T47D (cell line): ENCODE measurements around the gene MTMR10.

ENCODE experiments used
- DNase-seq, 2 experiments: peaks; one replicate each; pipeline versions ENCODE4 v3.0.0 to v3.0.0-alpha.2; 2011 to 2012; ENCODE audit warnings: low read depth in 1 of 2, low spot score in 1 of 2
- JUND ChIP-seq: IDR thresholded peaks from 2 replicates; pipeline ENCODE4 v1.6.1; 2012; ENCODE audit warnings: low read depth
- in situ Hi-C: cut with HindIII; loops from 2 replicates; pipeline ENCODE4 v1.10.0; 2016; ENCODE audit warnings: low sequenced_read_pairs, low pct_unique_long_range_greater_than_20kb

The MTMR10 gene

GRCh38 chr15:30969724-30970123 is 21.7 kb downstream of the MTMR10 start:
- TF ChIP-seq JUND: no peak
- no peak for DNase-seq
- in situ Hi-C loops: no loop called here

GRCh38 chr15:30963681-30964080 is 27.7 kb downstream of the MTMR10 start:
- in situ Hi-C loops: no loop called here
- no peak for DNase-seq
- no peak for TF ChIP-seq JUND

- in situ Hi-C loops: no loop called here
- TF ChIP-seq JUND: no peak
- DNase-seq: no peak
Measured at GRCh38 chr15:30962659-30963058, 28.8 kb downstream of the MTMR10 start.

- TF ChIP-seq JUND: no peak
- DNase-seq: no peak
- in situ Hi-C loops: no loop called here
Measured at GRCh38 chr15:30962079-30962478, 29.3 kb downstream of the MTMR10 start.

GRCh38 chr15:30958219-30958618 is 33.2 kb downstream of the MTMR10 start:
- in situ Hi-C loops: no loop called here
- no peak for TF ChIP-seq JUND

GRCh38 chr15:30956216-30957124 is 35.0 kb downstream of the MTMR10 start:
- in situ Hi-C loops: no loop called here
- no peak for TF ChIP-seq JUND
- no peak for DNase-seq

More at GRCh38 chr15:30958219-30958618, 33.2 kb downstream of the MTMR10 start:
- DNase-seq: no peak

GRCh38 chr15:30954674-30955073 is 36.8 kb downstream of the MTMR10 start:
- no peak for DNase-seq
- in situ Hi-C loops: no loop called here
- no peak for TF ChIP-seq JUND

GRCh38 chr15:30953731-30954378 is 37.6 kb downstream of the MTMR10 start:
- DNase-seq: no peak
- TF ChIP-seq JUND: no peak
- in situ Hi-C loops: no loop called here

GRCh38 chr15:30953183-30953582 is 38.2 kb downstream of the MTMR10 start:
- no peak for DNase-seq
- no peak for TF ChIP-seq JUND
- in situ Hi-C loops: no loop called here

- no peak for TF ChIP-seq JUND
- in situ Hi-C loops: no loop called here
- DNase-seq: no peak
Measured at GRCh38 chr15:30943654-30944335, 47.6 kb downstream of the MTMR10 start.

- in situ Hi-C loops: no loop called here
- no peak for DNase-seq
- TF ChIP-seq JUND: no peak
Measured at GRCh38 chr15:30941520-30941919, 49.9 kb downstream of the MTMR10 start.

GRCh38 chr15:30940359-30940758 is 51.1 kb downstream of the MTMR10 start:
- TF ChIP-seq JUND: no peak
- peak in 1 of 2 experiments; percentile 13 for DNase-seq
- in situ Hi-C loops: no loop called here

GRCh38 chr15:30939161-30939560 is 52.3 kb downstream of the MTMR10 start:
- DNase-seq: no peak
- in situ Hi-C loops: no loop called here
- TF ChIP-seq JUND: no peak
